Stimulated activated CD4-positive, alpha-beta T cell treated with anti-CD3 and anti-CD28 coated beads, Interleukin-15, amount 100 ng/mL, for 24 hours (primary cell): ENCODE data around the gene FBRSL1.

Experiments used
- DNase-seq: peaks from one replicate; pipeline ENCODE4 v3.0.0-alpha.2; 2020

The FBRSL1 gene

DNA sequence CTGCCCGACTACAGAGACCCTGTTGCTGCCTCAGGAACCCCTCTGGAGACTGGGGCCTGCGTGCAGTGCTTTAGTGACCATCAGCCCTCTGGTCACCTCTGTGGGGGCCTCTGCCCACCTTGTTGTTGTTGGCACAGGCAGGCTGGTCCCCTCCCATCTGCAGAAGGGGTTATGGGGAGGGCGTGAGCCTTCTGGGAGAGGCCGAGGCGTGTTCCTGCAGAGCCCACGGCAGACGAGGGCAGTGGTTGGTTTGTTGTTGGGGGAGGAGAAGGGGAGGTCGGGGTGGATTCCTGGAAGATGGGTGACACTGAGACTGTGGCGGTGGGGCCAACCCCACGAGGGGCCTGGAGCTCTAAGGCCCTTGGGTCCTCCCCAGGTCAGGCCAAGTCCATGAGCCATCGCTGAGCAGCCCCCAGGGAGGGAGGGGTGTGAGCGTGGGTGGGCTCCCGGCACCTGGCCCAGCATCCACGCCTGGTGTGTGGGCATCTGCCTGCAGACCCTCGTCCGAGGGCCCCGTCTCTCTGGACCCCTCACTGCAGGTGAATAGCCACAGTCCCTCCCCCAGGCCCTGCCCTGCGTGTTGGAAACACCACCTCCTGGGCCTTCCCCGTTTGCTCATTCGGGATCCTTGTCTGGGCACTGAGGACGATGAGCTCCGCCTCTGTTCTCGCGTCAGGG lies 23.6 kb downstream of the FBRSL1 start:
- no peak for DNase-seq

DNA sequence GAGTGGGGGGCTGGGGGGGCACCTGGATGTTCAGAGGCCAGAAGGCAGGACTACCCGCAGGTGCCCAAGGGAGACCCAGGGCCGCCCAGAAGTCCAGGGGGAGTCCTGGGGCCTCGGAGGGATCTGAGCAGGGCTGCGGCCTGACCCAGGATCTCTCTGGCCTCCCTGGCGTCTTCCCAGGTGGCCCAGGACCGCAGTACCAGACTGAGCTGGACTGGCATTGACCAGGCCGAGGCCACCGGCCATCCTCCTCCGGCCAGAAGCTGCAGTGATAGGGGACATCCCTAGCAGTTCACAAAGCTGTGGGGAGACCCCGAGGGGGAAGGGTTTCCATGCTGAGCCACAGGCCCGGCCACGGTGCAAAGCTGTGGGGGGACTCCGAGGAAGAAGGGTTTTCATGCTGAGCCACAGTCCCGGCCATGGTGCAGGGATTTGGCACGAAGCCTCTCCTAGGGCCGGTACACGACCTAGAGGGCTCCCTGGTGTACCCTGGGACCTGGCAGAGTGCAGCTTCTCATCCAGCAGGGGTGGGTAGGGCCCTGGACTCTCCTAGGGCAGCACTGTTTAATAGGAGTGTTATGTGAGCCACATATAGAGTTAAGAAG lies 24.4 kb downstream of the FBRSL1 start:
- no peak for DNase-seq

DNA sequence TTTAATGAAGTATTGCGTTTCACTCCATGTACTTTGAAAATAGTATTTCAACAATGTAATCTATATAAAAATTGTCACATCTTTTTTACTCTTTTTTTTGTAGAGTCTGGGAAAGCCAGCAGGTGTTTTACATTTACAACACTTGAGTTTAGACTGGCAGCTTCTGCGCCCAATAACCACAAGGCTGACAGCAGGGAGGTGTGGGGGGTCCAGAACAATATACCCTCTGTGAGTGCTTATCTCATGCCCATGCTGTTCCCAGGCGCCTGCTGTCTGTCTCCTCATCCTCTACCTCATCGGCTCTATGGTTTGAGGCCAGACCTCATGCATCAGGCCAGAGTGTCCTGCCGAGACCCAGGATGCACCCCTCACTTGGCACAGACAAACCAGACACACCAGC lies 24.9 kb downstream of the FBRSL1 start:
- DNase-seq: no peak

DNA sequence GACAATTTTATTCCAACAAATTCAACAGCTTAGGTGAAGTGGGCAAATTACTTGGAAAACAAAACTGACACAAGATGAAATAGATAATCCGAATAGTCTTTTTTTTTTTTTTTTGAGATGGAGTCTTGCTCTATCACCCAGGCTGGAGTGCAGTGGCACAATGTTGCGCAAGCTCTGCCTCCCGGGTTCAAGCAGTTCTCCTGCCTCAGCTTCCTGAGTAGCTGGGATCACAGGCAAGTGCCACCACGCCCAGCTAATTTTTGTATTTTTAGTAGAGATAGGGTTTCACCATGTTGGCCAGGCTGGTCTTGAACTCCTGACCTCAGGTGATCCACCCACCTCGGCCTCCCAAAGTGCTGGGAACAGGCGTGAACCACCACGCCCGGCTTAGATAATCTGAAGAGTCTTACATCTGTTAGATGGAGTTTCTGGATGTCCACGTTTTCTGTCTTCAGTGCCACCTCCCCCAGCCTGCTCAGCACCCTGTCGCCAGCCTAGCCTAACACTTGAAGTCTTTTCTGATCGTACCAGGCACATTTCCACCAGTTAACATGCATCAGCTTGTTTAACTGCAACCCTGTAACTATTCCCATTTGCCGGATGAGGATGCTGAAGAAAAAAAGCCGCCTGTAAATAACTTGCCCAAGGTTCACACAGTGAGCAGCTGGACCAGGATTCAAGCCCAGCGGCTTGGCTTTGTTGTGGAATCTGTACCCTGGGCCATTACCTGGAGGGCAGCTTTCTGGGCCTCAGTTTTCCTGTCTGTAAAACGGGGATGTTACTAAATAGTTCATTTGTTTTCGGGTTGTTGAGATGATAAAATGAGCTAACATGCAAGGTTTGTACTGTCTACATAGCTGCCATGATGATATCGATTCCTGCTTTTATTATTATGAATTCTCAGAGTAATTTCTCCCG lies 26.4 kb downstream of the FBRSL1 start:
- DNase-seq: no peak

DNA sequence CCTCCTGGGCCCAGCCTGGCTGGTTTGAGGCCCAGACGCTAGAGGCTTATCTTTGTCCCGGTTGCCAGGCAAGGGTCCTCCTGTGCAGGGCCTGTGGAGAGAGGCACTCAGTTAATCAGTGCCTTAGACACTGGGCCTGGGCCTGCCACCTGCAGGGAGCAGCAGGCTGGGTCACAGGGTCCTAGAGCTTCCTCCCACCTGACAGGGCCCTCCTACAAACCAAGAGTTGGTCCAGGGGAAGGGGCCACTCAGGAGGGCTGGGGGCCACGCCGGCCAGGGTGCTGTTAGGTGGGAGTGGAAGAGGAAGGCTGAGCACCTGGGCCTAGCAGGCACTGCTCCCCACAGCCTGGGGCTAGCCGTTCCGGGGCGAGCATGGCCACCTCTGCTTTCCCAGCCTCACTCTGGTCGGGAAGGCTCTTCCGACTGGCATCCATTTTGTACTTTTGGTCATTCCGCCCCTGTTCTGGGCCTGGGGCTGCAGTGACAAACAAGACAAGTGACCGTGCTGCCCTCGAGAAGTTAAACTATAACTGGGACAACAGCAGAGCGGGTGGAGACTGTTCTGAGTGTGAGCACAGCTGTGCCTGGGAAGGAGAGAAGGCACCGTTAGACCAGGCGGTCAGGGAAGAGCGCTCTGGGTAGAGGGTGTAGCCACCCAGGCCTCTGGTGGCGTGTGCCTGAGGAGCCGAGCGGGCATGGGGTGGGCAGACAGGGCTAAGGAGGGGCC lies 27.2 kb downstream of the FBRSL1 start:
- no peak for DNase-seq

DNA sequence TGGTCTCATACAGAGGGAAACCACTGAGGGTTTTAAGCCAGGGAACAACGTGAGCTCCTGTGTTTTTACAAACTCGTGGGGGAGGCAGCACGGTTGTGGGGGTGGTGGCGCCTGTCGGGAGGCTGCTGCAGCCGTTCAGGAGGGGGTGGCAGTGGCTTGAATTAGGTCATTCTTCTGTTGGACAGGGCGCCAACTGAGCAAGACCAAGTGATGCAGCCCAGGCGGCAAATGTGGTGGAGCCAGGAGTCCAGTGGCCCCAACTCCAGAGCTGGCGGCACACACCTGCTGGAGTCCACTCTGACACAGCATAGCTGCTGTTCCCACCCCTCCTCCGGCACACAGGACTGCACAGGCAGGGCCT lies 27.8 kb downstream of the FBRSL1 start:
- DNase-seq: no peak

DNA sequence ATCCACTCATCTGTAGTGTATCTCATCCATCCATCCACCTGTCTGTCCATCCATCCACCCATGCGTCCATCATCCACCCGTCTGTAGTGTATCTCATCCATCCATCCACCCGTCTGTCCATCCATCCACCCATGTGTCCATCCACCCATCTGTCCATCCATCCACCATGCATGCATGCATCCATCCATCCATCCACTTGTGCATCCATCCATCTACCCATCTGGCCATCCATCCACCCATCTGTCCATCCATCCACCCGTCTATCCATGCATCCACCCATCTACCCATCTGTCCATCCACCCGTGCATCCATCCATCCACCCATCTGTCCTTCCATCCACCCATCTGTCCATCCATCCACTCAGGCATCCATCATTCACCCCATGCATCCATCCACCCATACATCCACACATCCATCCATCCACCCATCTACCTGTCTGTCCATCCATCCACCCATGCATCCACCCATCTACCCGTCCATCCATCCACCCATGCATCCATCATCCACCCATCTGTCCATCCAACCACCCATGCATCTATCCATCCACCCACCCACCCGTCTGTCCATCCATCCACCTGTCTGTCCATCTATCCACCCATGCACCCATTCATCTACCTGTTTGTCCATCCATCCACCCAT lies 28.5 kb downstream of the FBRSL1 start:
- no peak for DNase-seq

DNA sequence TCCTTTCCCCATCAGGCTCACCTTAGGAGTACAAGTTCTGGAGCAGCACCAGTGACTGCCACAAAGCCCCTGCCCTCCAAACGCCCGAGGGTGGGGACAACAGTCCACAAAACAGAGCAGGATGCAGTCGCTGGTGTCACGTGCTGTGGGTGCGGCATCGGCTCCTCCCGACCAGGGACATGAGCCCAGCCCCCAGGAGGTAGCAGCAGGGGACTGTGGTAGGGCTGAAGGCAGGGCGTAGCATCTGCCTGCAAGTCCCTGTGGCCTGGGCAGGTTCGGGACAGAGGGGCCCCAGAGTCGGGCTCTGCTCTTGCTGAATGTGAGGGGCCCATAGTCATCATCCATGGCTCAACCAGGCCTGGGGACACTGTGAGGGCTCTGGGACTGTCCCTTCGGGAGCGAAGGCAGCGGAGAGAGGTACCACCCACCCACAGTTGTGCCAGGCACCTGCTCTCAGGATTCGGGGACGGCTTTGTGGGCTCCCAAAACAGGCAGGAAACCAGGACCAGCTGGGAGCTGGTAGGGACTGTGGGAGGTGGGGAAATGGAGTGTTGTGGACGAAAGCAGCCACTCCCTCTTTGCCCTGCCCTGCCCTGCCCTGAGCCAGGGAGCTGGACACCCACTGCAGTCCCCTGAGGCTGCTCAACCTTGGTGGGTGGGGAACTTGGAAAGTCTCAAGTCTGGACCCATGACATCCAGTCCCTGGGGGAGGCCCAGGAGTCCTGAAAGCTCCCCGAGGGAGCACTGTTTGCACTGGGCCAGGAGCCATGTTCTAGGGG lies 30.7 kb downstream of the FBRSL1 start:
- DNase-seq: no peak

DNA sequence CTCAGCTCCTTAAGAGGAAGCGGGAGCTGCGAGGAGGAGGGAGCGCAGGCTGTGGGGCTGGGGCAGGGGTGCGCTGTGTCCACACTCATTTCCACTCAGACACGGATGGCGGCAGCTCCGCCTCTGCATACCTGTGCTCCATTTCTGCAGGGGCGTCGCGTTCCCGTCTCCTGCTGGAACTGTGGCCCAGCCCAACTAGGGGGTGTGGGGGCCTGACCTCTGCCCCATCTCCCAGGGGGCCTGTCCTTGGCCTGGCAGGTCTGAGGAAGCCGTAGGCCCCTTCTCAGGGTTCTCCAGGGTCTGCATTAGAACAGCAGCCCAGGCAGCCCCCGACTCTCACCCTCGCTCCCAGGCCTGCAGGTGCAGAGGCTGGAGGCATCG lies 31.2 kb downstream of the FBRSL1 start:
- no peak for DNase-seq

DNA sequence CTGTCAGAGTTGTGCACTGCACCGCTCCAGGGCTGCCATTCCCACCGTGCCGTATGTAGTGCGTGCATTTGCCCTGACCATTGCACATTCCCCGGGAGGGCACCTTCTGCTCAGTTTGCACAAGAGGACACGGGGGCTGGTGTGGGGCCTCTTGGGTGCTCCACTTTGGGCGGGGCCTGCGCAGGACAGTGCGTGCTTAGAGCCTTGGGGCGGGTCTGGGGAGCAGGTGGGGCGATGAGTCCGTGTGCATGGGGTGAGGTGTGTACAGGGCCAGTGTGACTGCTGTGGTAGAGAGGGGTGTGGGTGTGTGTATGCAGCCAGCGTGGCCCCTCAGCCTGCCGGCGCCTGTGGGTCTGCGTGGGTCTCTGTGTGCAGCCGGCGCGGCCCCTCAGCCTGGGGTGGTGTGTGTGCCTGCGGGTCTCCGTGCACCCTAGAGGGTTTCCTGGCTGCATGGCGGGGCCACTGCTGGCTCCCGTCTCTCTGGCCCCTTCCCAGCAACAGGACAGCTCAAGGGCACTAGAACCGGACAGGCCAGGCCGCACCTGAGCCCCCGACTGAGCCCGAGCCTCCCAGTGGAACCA lies 31.9 kb downstream of the FBRSL1 start:
- no peak for DNase-seq

DNA sequence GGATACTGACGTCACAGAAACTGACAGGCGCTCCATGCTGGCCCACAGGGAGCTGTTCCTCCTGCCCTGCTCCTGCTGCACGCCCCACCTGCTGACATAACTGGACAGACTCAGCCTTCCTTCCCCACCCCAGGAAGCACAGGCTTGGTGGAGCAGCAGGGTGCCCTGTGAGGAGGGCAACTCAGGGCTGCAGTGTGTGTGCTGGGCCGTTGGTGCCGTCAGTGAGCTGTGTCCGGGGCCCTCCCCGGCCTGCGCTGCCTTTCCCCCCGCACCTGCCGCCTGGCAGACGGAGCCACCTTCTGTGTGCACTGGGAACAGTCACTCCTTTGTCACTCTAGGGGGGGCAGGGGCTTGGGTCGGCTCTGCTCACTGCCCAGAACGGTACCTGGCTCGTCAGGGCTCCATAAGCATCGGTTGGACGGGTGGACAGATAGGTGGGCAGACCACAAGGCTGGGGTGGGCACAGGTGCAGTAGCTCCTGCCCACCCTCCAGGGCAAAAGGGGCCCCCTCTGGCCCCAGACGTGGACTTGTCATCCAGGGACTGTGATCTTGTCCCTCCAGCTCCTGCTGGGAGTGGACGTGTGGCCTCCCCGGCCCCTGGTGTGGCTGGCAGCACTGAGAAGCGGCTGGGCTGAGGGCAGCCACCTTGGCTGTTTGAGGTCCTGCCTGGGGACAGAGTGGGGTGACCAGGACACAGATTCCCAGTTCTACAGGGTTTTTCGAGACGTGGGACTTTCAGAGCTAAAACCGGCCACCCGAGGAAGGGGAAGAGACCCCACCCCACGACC lies 32.8 kb downstream of the FBRSL1 start:
- DNase-seq: no peak

DNA sequence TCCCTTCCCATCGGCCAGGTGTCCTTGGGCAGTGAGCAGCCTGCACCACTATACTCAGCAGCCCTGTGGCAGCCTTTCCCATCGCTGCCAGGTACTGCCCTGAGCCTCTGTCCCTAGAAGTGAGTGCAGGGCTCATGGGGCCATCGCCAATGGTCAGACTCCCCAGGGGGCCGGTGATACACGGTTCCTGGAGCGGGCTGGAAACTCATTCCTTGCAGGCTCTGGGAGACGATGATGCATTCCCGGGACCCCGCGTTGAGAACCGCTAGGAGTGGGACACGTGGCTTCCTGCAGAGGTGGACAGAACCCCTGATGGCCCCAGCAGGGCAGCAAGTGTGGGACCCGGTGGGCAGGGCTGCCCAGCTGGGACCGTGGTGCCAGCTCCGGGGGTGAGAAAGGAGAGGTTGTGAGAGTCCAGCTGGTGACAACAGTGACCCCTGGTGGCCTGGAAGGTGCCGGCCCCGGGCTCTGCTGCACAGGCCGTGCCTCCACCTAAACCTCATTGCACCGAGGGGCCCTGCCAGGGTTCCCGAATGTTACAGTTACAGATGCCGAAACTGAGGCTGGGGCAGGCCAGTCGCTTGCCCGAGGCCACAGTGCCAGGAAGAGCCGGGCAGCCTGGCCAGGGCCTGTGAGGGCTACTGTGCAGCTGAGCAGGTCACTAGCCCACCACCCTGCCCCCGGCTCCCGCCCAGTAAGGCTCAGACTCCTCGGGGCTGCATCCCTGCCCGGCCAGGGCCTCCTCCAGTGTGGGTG lies 33.8 kb downstream of the FBRSL1 start:
- DNase-seq: peak; percentile 82

DNA sequence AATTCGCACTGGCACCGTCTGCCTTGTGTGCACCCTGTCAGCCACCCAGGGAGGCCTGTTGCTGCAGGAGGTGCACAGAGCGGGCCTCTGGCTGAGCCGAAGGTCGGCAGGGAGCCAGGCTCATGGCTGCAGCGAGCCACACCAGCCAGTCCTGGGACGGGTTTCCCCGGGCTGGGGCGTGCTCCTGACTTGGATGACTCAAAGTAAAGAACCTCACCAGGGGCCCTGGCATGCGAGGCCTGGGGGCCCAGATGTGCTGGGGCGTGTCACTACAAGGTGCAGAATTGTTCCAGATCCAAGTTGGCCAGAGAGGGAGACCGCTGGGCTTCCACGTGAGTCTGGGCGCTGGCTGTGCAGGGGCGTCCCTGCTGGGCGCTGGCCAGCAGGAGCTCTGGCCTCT lies 34.5 kb downstream of the FBRSL1 start:
- DNase-seq: no peak

DNA sequence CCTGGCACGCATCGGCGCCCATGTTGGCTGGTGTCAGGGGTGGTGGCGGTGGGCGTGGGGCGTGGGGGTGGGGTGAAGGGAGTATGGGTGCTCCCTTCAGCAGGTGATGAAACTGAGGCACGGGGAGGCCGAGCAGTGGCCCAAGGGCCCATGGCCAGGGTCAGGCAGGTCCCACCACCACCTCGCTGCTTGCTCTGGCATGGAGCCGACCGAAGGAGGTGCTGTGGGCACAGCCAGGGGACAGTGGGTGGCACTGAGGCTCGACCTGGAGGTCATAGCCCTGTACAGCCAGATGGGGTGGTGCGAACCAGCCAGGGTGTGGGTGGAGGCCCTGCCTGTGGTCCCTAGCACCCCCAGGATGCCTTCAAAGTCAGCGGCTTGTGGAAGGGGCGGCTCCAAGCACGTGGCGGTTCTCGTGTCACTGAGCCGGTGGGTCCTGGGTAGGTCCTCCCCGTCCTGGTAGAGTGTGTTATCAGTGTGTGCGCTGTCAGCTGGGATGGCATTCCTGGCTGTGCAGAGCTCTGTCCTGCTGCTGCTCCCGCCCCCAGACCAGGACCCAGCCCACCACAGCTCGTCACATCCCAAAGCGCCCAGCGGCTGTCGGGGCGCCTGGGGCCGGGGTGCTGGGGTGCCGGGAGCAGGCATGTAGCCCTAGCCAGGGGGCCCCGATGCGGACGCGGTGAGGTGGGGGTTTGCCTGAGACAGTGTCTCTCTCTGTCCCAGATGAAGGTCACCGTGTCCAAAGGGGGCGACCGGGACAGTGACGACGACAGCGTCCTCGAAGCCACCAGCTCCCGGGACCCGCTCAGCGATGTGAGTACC lies 35.3 kb downstream of the FBRSL1 start:
- no peak for DNase-seq

DNA sequence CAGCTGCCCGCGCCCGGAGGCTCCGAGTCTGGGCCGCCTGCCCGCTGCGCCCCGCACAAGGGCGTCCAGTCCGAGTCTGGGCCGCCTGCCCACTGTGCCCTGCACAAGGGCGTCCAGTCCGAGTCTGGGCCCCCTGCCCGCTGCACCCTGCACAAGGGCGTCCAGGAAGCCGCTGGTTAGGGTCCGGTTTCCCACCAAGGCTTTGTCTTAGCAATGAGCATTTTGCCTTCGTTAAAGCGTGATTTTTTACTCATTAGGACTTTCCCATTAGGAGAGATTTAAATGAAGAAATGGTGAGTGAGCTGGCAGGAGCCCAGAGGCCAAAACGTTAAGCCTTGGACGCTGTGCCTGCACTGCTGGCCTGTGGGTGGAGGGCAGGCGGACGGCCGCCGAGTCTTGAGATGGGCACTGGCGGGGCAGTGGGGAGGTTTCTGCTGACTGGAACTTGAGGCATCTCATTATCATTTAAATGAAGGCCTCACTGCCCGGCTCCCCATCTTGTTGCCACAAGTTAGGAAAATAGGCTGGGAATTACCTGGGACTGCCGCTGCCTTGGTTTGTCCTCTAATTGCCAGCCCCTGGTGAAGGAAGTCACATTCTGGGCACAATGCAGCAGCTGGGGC lies 36.0 kb downstream of the FBRSL1 start:
- DNase-seq: no peak

DNA sequence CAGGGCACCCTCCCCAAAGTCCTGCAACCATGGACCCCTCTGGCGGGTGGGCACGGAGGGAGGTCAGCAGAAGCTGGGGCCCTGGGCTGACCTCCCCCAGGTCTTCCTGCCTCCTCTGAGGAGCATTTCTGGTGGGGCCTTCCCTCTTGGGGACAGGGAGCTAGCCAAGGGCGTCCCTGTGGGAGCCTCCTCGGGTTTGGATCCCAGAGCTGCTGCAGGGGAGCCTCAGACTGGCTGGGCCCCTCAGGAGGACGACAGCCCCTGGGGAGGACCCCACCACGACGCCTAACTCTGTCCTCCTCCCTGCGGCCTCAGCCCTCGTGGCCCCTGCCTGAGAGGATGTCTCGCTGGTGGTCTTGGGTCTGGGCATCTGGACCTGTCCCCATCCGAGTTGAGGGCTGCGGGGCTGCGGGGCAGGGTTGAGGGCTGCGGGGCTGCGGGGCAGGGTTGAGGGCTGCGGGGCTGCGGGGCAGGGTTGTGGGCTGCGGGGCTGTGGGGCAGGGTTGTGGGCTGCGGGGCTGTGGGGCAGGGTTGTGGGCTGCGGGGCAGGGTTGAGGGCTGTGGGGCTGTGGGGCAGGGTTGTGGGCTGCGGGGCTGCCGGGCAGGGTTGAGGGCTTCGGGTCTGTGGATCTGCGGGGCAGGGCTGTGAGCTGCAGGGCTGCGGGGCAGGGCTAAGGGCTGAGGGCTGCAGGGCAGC lies 37.4 kb downstream of the FBRSL1 start:
- DNase-seq: no peak

DNA sequence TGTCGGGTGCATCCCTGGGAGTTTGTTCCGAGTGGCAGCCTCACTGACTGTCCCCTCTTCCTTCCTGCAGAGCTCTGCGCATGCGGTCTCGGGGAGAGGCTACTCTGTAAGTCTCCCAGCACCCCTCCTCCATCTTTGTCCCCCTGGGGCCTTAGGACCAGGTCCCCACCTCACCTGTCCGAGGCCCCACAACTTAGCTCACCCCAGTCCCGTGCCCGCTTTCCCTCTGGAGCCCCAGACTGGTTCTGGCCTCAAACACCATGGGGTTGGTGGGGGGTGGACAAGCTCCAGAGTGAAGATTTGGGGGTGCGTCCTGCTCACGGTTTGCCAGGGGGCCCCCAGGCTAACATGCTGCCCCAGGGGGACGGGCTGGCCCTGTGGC lies 37.9 kb downstream of the FBRSL1 start:
- DNase-seq: no peak

DNA sequence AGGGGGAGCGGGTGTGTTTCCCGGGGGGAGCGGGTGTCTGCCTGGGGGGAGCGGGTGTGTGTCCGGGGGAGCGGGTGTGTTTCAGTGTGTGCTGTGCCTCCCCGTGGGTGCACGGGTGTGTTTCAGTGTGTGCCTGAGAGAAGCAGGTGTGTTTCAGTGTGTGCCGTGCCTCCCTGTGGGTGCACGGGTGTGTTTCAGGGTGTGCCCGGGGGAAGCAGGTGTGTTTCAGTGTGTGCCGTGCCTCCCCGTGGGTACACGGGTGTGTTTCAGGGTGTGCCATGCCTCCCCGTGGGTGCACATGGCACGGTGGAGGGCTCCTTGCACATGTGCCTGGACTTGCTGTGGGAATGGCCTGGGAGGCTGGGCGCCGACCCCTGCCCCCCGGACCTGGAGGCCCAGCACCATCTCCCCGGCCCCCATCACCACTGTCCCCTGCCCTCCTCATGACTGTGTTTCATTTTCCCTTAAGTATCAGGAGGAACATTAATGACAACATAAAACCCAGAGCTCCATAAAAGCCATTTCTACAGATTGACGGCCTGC lies 38.7 kb downstream of the FBRSL1 start:
- DNase-seq: no peak
